Measurements from ENCODE around the gene SIL1.
"Not testable (repeated sequence)": the region's sequence is repeated elsewhere in the genome, so short reads cannot be mapped to it uniquely, and the experiment has no call there.

SIL1 gene

DNA sequence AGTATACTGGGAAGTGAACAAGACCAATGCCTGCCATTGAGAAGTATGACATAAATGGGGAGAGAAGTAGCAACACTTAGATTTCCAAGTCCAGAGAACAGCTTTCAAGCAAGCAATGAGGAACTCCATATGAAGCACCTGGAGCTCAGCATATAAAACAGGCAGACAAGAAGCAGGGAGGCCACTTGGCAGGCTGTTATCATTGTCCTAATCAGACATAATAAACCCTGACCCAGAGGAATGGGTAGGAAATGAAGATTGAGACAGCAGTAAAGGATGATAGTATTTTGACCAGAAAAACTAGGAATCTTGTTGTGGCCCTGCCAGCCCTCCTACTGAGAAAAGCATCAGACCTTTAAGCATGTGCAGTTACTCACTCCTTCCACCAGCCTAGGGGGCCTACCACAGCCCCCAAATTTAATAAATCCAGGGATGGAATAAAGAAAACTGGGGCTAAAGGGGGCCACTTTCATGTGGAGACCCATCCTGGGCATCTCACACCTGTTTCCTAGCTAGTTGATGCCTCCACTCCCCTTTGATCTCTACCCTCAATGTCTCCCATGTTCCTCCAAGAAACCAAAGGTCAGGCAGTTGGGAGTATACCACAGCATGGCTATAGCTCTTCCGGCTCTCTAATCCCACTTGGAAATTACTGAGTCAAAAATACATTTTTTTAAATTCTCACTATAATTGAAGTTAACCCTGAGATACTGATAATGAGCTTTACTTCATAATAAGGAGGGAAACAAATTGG lies 135.1 kb downstream of the SIL1 start:
- DNase-seq = peak; percentile 28

DNA sequence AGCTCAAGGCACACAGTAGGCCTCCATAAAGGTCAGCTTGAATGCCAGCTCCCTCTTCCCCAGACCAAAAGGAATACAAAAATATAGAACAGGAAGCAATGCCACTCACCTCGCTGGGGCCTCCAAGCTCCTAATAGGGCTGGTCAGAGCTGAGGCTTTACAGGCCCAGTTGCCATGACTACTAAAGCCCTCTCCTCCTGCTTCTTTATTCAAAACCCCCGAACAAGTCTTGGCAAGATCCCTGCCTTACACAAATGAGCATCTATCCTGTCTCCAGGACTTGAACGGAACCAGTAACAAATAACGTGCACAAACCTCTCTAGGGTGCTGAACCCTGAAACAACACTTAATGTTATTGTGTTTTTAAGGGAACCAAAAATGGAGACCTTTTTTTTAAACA lies 136.3 kb downstream of the SIL1 start:
- DNase-seq = peak; percentile 55

GRCh38 chr5:139061274-139061673 lies 136.9 kb downstream of the SIL1 start:
- DNase-seq = peak; percentile 43

- no peak for DNase-seq
These were observed 140.0 kb downstream of the SIL1 start for GRCh38 chr5:139058121-139058520.

- DNase-seq = peak; percentile 65
These were observed 140.9 kb downstream of the SIL1 start for GRCh38 chr5:139057045-139057939.

GRCh38 chr5:139052975-139053374 lies 145.2 kb downstream of the SIL1 start:
- DNase-seq = no peak

DNA sequence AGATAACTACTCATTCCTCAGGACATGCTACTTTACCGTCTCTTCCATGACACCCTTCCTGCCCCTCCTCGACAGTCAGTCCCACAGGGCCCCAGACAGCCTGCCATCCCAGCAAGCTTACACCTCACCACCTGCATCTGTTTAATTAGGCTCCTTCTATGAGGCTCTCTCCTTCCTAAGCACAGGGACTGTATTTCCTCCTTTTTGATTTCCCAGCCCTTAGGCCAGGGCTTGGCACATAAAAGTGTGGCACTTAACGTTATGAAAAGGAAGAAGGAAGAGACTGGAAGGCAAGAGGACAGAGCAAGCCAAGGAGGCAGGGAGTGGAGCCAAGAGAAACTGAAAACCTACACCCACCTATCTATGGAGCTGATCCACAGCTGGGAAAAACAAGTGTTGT lies 146.8 kb downstream of the SIL1 start:
- no peak for DNase-seq

DNA sequence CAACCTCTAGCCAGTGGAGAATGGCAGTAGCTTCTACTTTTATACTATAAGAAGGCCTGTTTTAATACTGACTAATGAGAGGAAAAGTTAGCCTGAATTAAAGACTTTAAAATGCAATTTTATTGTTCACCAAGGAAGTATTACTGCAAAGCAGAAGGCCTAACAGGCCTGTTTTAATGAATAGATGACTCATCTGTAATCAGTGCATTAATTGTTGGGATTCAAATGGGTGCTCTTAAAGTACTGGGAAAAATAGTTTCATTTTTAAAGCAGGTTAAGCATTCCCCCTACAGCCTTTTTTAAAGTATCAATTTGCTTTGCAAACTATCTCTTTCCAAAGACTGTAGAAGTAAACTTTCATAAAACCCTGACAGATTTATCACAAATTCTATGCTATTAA lies 147.7 kb downstream of the SIL1 start:
- DNase-seq = no peak

- DNase-seq = no peak
These were observed 148.4 kb downstream of the SIL1 start for GRCh38 chr5:139049780-139050179.

GRCh38 chr5:139046551-139046950 lies 151.6 kb downstream of the SIL1 start:
- no peak for DNase-seq

DNA sequence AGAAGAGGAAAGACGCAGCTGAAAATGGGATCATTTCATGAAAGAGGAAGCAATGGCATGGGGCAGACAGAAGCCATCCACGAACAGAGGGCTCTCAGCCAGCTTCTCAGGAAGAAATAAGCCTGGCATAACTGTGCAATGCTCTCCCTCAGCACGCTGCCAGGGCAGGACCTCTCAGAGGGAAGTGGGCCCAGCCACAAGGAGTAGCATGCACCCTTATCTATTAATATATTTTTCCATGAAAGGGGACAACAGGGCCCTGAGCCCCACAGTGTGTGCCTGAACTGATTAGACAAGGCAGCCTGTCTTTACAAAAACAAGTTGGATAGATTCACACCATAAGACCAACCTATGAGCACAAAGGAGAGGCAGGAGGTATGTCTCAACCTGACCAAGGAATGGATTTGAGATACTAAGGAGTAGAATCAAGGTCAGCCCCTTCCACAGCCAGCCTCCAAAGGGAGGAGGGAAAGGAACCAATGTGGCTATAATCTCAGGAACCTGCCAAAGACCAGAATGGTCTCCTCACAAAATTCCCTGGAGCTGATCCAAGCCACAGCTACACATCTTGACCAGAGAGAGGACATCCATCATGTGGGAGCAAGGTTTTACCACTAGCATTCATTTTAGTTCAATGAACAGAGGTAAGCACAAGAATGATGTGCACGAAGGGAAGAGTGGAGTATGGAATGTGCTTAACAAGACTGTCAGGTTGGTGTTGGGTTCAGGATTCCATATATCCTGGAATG lies 154.8 kb downstream of the SIL1 start:
- no peak for DNase-seq

GRCh38 chr5:139040081-139040480 lies 158.1 kb downstream of the SIL1 start:
- DNase-seq = no peak

- DNase-seq = peak; percentile 37
These were observed 159.4 kb downstream of the SIL1 start for GRCh38 chr5:139038613-139039305.

DNA sequence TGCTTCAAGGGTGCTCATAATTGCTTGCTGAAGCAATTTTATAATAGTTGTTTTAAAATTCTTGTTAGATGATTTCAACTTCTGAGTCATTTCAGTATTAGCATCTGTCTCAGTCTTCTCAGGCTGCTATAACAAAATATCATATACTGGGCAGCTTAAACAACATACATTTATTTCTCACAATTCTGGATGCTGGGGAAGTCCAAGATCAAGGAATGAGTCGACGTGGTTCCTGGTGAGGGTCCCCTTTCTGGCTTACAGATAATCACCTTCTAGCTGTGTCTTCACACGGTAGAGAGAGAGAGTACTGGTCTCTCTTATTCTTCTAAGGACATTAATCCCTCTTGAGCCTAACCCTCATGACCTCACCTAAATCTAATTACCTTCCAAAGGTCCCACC lies 160.4 kb downstream of the SIL1 start:
- DNase-seq = no peak

DNA sequence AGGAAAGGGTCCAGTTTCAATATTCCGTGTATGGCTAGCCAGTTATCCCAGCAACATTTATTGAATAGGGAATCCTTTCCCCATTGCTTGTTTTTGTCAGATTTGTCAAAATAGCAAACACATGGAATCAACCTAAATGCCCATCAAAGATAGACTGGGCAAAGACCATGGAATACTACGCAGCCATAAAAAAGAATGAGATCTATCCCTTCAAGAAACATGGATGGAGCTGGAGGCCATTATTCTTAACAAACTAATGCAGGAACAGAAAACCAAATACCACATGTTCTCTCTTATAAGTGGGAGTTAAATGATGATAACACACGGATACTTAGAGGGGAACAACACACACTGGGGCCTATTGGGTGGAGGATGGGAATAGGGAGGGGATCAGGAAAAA lies 161.8 kb downstream of the SIL1 start:
- DNase-seq = not testable (repeated sequence)

DNA sequence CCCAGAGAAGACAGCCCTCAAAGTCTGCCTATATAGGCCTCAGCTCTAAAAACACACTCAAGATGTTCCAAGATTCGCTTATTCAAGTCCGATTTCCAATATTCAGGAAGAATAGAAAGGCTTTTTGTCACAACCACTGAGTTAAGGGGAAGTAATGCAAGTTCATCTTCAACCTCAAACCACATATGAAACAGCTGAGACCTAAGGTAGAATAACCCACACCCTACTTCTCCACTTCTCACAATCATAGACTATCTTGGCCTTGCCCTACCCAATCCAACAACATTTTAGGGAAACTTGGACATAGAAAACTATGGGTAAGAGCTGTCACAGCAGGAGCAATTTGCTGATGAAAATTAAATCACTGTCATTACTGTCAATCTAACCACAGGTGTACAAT lies 171.0 kb downstream of the SIL1 start:
- DNase-seq = no peak

- no peak for DNase-seq
These were observed 172.5 kb downstream of the SIL1 start for GRCh38 chr5:139025651-139026050.

- DNase-seq = no peak
These were observed 174.9 kb downstream of the SIL1 start for GRCh38 chr5:139023286-139023685.

DNA sequence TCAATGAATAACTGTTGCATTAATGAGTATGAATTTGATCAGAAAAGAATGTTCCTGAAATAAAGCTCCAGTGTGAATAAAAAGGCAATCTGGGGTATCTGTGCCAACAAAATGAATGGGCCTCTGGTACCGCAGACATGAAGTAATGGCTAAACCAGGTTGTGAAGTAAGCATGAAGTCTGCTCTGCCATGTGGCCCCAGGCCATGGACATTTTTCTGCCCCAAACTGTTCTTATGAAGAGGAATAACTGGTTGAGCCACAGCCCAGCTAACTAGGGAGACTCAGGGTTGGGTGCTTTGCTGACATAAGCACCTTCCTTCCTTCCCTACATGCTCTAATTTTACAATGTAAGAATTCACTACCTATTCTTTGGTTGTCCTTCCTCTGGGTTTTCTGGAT lies 175.6 kb downstream of the SIL1 start:
- DNase-seq = no peak

DNA sequence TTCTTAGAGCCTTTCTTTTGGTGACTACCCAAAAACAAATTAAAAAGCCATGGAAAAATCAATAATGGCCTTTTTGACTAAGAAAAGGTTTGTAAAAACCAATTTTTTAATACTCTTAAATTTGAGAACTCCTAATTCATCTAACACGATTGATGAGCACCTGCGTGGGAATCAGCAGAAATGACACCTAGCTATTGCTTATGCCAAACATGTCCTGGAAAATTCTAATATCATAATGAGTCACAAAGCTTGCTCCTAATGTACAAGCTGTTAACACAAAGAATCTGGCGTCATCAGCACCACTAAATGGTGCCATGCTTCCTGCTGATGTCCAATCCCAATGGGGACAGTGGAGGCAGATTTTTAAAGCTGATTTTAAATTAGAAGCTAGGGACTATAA lies 176.8 kb downstream of the SIL1 start:
- DNase-seq = no peak

DNA sequence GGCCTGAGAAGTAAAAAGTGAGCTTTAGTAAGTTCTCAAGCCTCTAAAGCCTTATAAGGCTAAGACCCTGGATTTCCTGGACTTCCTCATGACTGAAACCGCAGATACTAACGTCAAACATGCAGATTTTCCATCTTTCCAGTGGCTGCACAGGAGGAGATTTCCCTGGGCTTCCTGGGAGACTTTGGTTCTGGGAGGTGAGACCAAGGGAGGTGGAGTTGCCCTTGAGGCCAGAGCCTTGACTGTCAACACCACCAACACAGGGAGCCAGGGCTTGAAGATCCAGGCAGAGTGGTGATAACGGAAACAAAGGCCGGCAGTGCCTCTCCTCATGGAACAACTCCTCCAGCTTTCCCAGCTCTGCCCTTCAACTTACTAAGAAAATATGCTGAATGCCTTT lies 178.3 kb downstream of the SIL1 start:
- no peak for DNase-seq

DNA sequence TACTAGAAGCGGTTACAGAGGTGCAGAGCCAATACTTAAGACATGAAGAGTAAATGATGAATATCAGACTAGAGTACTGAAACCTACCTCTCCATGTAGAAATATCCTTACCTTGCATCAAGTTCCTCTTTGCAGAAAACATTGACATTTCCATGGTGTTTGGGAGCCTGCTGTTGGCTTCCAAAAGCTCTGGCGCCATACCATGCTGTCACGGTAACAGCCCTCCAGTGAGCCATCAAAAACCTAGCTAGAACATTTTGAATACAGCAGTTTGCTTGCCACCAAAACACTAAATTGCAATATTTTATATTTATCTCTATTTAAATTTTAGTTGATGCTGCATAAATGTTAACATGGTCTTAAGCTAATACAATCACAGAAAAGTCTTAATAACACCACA lies 179.0 kb downstream of the SIL1 start:
- no peak for DNase-seq

DNA sequence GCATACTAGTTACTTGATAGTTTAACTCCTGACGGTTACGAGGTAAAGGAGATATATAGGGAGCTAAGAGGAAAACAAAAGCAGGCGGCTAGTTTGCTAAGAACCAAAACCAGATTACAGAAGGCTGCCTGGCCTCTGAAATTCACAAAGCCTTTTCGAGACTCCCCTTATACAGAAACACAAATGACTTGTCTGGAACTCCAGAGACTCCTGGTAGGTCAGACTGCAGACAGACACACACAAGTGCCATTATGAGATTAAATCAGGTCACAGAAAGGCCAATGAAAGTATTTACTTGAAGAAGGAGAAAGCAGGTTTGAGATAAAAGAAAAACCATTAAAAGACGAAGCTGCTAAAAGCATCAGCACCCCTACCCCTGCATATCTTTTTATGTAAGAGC lies 180.5 kb downstream of the SIL1 start:
- DNase-seq = no peak

Data from DMS53 (cell line).